Measurements from ENCODE around the gene SLC16A14. TPM values are rescaled to one million over a fixed set of nuclear protein-coding genes. Genes with fewer than 3 reads are reported as not detected.
"Not testable (repeated sequence)": the region's sequence is repeated elsewhere in the genome, so short reads cannot be mapped to it uniquely, and the experiment has no call there.

The SLC16A14 gene
- 8.7 TPM for polyA plus RNA-seq (2012; ENCODE audit: insufficient read depth, insufficient read length)

DNA sequence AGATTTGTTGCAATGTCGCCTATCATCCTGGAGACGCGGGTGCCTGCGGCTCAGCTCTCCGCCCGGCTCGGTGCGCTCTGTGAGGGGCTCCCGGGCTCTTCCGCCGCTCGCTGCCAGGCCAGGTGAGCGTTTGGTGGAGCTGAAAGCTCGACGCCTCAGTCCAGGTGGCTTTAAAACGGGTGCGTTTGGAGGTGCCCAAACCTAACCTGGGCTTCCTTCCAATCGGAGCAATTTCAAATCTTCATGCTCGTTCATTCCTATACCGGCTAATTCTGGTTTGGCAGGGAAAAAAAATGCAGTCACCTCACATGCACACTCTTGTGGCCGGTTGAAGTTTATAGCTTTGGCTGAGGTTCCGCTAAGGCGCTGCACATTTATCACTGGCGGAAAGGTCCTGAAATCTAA is at the start of gene SLC16A14:
Gene SLC16A14 (minus strand): TSS at position 274 of the 405 bp plus-strand sequence. CDS start 9,572 bp downstream, outside the sequence.
- peak; percentile 44 for DNase-seq (ENCODE audit: low read depth, low spot score)

DNA sequence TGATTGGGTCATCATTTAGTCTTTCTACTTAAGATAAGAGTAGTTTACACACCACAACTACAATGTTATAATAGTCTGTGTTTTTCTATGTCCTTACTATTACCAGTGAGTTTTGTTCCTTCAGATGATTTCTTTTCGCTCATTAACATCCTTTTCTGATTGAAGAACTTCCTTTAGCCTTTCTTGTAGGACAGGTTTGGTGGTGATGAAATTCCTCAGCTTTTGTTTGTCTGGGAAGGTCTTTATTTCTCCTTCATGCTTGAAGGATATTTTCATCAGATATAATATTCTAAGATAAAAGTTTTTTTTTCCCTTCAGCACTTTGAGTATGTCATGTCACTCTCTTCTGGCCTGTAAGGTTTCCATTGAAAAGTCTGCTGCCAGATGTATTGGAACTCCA is 38.0 kb upstream of the SLC16A14 start:
- no peak overlapping the region for H3K4me3 ChIP-seq (ENCODE audit: low read length)
- no peak for DNase-seq (ENCODE audit: low read depth, low spot score)

More for the DNA sequence above, at the start of gene SLC16A14:
- peak within 1 kb of the TSS; percentile 52 for H3K4me3 ChIP-seq (ENCODE audit: low read length)

- not testable (repeated sequence) for H3K4me3 ChIP-seq (ENCODE audit: low read length); DNase-seq (ENCODE audit: low read depth, low spot score)
These were observed 33.2 kb upstream of the SLC16A14 start for GRCh38 chr2:230101967-230102366.

- H3K4me3 ChIP-seq (ENCODE audit: low read length) = no peak overlapping the region
- DNase-seq (ENCODE audit: low read depth, low spot score) = no peak
These were observed 29.1 kb upstream of the SLC16A14 start for GRCh38 chr2:230097841-230098240.

DNA sequence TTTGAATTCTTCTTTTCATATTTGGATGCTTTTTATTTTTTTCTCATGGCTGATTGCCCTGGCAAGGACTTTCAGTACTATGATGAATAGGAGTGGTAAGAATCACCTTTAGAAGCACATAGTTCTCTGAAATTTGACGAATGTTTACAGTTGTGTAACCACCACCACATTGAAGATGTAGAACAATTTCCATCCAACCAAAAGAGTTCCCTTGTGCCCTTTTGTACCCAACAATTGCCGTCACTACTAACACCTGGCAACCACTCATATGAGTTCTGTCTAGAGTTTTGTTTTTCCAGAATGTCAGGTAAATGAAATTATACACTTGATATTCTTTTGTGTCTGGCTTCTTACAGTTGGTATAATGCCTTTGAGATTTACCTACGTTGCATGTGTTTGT is 28.7 kb upstream of the SLC16A14 start:
- no peak overlapping the region for H3K4me3 ChIP-seq (ENCODE audit: low read length)
- DNase-seq (ENCODE audit: low read depth, low spot score) = no peak

DNA sequence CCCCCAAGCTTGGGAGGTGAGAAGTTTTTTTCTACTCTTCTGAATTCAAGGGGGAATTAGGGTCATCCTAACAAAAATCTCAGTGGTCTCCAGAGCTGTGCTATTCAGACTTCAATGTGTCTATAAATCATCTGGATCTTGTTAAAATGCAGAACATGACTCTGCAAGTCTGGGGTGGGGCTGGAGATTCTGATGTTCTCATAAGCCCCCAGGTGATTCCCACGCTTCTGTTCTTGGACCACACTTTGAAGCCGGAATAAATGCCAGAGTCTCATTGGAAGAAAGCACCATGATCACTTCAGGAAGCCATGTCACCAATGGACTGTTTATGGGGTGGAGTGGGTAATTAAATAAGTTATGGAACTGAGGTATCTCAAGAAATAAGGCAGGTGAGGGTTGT is 22.2 kb upstream of the SLC16A14 start:
- no peak overlapping the region for H3K4me3 ChIP-seq (ENCODE audit: low read length)
- no peak for DNase-seq (ENCODE audit: low read depth, low spot score)

GRCh38 chr2:230085201-230085600 is 16.5 kb upstream of the SLC16A14 start:
- H3K4me3 ChIP-seq (ENCODE audit: low read length) = no peak overlapping the region
- DNase-seq (ENCODE audit: low read depth, low spot score) = no peak

DNA sequence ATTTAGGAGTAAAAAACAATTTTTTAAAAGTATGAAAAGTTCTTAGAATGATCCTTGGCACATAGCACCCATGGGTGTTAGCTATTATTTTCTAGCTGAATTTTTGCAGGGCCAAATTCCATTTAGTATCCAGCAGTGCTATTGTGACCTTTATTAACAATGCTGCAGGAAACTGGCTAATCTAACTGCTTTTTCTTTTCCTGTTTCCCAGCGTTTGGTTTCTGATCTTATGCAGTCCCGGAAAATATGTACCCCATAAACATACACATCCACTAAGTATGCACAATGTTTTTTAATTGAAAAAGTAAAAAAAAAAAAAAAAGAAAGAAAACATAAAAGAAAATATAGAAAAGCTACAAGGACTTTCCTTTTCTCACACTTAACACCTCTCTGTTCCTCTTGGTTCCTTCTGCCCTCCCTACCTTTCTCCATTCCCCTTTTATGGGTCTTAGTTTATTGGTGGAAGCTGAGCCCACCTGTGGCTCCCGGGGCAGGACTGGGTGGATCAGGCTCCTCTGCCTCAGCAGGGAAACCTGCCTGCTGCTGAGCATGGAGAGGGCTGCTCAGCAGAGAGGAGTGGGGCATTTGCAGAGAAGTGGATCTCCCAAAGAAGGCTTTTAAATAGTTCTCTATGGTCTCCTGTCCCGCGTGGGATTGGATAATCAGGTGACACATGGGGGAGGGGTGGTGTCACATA is 9.3 kb upstream of the SLC16A14 start:
- DNase-seq (ENCODE audit: low read depth, low spot score) = no peak
- no peak overlapping the region for H3K4me3 ChIP-seq (ENCODE audit: low read length)

DNA sequence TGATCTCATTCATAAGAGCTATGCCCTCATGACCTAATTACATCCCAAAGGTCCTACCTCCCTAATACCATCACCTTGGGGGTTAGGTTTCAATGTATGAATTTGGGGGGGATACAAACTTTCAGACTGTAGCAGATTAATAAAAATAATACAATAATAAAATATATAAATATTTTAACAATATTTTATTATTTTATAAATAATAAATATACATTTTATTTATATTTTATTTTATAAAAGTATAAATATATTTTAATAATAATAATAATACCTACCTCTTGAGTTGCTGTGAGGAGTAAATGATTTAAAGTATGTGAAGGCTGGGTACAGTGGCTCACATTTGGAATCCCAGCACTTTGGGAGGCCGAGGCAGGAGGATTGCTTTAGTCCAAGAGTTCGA is 8.1 kb upstream of the SLC16A14 start:
- no peak for DNase-seq (ENCODE audit: low read depth, low spot score)
- H3K4me3 ChIP-seq (ENCODE audit: low read length) = no peak overlapping the region

GRCh38 chr2:230075988-230076631 is 7.4 kb upstream of the SLC16A14 start:
- no peak for DNase-seq (ENCODE audit: low read depth, low spot score)
- no peak overlapping the region for H3K4me3 ChIP-seq (ENCODE audit: low read length)

DNA sequence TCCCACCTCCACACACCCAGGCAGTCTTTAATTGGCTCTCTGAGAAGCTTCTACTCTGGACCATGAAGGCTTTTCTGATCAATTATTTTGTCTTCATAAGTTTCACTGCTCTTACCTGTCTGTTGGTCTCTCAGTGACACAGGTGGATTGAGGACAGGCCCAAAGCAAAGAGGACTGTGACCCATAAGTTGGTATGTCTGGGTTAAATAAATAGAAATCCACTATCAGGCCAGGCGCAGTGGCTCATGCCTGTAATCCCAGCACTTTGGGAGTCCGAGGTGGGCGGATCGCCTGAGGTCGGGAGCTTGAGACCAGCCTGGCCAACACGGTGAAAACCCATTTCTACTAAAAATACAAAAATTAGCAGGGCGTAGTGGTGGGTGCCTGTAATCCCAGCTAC is 2.7 kb upstream of the SLC16A14 start:
- H3K4me3 ChIP-seq (ENCODE audit: low read length) = no peak overlapping the region
- no peak for DNase-seq (ENCODE audit: low read depth, low spot score)

GRCh38 chr2:230069402-230069801 is 678 bp upstream of the SLC16A14 start:
- DNase-seq (ENCODE audit: low read depth, low spot score) = no peak
- H3K4me3 ChIP-seq (ENCODE audit: low read length) = no peak overlapping the region

DNA sequence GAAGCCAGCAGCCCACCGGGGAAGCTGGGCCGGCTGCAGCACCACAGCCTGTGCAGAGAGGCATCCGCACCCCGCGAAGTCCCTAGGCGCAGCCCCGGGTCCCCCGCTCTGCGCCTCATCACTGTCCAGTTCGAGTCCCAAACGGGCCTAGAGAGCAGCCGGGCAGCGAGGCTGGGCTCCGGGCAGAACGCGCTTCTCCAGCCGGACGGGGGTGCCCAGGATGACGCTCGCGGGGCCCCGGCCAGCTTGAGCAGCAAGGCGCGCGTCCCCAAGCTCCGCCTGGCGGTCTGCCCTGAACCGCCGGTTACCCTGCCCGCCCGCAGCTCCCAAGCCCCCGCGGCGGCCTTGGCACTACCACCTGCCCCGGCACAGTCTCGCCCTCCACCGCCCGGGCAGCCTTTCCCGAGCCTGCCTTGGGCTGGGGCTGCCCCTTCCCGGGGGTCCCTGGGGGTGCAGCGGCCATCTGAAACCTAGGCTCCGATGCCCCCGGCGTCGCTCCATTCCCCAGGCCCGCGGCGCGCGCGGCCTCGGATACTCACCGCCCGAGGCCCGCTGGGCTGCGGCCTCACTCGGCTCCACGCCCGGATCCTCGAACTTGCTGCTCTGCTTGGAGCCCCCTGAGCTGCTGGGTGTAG is 591 bp downstream of the SLC16A14 start:
- peak overlapping the region; percentile 52 for H3K4me3 ChIP-seq (ENCODE audit: low read length)
- no peak for DNase-seq (ENCODE audit: low read depth, low spot score)

GRCh38 chr2:230060672-230061293 is 7.9 kb downstream of the SLC16A14 start:
- no peak for DNase-seq (ENCODE audit: low read depth, low spot score)
- H3K4me3 ChIP-seq (ENCODE audit: low read length) = no peak overlapping the region

DNA sequence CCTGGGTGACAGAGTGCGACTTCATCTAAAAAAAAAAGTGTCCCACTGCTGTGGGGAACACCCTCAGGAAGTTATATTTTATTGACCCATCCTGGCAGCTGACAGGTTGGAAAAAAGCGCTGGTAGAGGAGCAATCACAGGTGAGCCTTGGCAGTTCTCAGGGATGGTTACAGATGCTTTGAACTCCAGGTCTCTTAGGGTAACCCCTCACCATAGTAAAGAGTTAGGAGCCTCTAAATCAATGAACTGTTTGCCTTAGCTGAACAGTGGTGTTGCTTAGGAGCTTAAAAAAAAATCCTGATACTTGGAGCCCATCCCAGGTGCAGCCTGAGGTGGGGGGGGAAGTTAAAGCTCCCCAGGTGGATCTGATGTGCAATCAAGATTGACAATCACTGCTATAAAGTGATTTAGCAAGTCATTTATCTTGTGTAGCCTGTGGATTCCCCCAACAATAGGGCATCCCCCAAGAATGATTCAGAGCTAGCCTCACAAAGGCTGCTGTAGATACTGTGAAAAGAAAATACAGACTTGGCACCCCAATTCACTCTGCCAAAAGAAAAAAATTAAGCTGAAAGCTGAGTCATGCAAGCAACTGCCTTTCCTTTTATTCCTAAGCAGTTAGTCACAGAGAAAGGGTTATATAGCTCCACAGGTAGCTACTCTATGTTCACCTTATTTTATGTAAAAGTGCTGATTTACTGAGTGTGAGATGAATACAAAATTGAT is 14.8 kb downstream of the SLC16A14 start:
- no peak overlapping the region for H3K4me3 ChIP-seq (ENCODE audit: low read length)
- no peak for DNase-seq (ENCODE audit: low read depth, low spot score)

- H3K4me3 ChIP-seq (ENCODE audit: low read length) = no peak overlapping the region
- no peak for DNase-seq (ENCODE audit: low read depth, low spot score)
These were observed 16.4 kb downstream of the SLC16A14 start for GRCh38 chr2:230052299-230052698.

DNA sequence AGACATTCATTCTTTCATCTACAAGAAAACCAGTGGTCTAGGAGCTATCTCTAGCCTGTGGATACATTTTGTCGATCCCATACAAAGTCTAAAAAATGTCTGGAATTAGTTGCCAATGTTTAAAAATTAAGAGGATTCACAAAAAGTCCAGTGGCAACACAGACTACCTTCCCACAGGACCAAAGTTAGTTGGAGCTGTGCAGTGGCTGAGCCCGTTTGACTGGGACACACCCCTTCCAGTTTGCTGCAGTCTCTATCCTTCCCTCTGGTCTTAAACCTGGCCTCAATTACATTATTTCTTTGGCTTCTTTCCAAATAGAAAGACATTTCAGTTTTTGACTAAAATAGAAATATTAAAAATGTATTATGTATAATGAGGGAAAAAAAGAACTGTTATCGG is 18.6 kb downstream of the SLC16A14 start:
- no peak for DNase-seq (ENCODE audit: low read depth, low spot score)
- no peak overlapping the region for H3K4me3 ChIP-seq (ENCODE audit: low read length)

GRCh38 chr2:230048010-230048671 is 20.6 kb downstream of the SLC16A14 start:
- no peak for DNase-seq (ENCODE audit: low read depth, low spot score)
- no peak overlapping the region for H3K4me3 ChIP-seq (ENCODE audit: low read length)

DNA sequence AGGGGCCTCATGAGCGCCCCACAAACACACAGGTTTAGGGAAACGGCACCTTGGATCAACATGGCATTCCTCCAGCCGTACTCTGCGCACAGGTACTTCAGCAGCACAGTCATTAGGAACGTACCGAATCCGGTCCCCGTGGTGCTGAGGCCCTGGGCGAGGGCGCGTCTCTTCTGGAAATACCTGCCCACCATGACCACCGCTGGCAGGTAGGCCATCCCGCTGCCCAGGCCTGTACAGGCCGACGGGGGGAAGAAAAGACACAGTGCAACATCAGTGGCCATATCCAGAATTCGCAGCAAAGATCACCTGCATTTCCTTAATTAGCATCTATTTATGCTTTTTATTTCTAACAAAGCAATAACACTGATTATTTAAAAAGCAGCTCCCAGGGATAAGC is 22.2 kb downstream of the SLC16A14 start:
- DNase-seq (ENCODE audit: low read depth, low spot score) = no peak
- no peak overlapping the region for H3K4me3 ChIP-seq (ENCODE audit: low read length)

Data from Jurkat, Clone E6-1 (cell line).